HepG2 (cell line): ENCODE data around the gene CRYBA2.

Experiments used
- CTCF ChIP-seq: sonication (generic); formaldehyde crosslinking; IDR thresholded peaks from 2 replicates; pipeline ENCODE4 v1.5.0; 2020; ENCODE audit warnings: mild to moderate bottlenecking, missing genetic modification reagents, moderate library complexity
- TF ChIP-seq, protein P1 (sequence below): sonication (generic); formaldehyde crosslinking; IDR thresholded peaks from 2 replicates; pipeline ENCODE4 v1.4.0; 2020; ENCODE audit warnings: missing genetic modification reagents, mild to moderate bottlenecking, borderline replicate concordance

DNA sequence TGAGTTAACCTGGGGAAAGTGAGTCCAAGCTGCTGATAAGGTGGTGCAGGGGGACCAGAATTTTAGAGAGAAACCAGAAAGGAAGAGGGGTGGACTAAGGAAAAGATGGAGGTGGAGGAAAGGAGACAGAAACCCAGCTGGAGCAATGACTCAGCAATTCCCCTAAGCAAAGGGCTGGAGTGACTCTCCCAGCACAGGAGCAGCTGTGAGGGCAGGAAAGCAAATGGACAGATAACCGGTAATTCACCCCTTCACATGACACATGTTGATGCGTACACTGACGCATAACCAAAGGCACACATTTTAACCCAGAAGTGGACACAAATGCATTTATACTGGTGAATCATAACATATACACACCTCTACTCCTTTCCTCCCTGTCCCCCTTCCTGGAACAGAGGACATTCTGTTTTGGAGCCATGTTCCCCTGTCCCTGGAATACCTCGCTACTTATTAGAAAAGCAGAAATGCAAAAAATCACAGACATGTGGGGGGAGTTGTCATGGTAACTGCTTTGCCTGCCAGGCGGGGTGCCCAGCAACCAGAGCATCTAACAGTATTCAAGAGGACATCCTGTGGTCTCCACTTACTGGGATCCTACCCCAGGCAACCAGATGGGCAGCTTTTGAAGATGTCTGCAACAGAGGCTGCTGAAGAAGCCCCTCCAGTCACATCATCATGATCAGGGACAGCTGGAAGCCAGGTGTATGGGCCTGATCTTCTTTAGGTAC lies 29.0 kb downstream of the CRYBA2 start:
- no peak for TF ChIP-seq CTCF (CRISPR knock-in tag)
- TF ChIP-seq, protein P1, sequence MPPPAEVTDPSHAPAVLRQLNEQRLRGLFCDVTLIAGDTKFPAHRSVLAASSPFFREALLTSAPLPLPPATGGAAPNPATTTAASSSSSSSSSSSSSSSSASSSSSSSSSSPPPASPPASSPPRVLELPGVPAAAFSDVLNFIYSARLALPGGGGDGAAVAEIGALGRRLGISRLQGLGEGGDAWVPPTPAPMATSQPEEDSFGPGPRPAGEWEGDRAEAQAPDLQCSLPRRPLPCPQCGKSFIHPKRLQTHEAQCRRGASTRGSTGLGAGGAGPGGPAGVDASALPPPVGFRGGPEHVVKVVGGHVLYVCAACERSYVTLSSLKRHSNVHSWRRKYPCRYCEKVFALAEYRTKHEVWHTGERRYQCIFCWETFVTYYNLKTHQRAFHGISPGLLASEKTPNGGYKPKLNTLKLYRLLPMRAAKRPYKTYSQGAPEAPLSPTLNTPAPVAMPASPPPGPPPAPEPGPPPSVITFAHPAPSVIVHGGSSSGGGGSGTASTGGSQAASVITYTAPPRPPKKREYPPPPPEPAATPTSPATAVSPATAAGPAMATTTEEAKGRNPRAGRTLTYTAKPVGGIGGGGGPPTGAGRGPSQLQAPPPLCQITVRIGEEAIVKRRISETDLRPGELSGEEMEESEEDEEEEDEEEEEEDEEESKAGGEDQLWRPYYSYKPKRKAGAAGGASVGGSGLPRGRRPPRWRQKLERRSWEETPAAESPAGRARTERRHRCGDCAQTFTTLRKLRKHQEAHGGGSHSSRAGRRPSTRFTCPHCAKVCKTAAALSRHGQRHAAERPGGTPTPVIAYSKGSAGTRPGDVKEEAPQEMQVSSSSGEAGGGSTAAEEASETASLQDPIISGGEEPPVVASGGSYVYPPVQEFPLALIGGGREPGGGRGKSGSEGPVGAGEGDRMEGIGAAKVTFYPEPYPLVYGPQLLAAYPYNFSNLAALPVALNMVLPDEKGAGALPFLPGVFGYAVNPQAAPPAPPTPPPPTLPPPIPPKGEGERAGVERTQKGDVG (CRISPR knock-in tag): no peak
